ENCODE data around the gene METTL26.
A peak's percentile ranks its signal among the peaks of the same experiment; 100 is the strongest.

Gene METTL26

DNA sequence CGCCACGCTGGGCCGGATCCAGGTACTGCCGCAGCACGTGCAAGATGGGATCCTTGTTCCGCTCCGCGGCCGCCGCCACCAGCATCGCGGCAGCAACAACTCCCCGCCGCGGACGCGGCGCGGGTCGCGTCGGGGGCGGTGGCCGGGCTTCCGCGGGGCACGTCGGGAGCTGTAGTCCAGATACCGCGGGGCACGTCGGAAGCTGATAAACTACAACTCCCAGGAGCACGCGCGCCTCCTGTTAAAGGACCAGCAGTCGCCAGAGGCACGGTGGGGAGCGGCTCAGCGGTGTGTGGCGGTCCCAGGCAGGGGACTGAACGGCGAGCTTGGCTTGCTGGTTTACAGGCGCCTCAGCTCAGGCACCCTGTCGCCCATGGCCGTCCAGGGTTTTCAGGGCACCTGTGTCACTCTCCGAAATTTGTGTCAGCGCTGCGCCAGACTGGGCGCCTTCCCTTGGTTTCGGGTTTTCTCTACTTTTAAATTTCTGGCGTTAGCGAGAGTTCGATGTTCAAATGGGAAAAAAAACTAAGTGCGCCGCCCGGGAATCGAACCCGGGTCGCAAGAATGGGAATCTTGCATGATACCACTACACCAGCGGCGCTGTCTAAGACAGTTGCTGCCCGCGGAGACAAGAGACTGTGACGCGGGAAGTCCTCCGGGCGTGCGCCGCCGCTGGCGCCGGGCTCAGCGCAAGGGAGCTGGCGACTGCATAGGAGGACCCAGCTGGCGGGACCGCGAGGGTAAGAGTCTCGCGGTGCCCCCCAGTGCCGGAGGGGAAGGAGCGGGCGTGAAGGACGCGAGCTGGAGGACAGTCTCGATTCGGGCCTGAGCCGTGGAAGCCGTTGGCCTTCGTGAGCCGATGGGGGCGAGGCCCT, at the start of gene METTL26:
Gene METTL26, minus strand, starts transcription at position 100 of the 875 bp plus-strand sequence. Its CDS starts 15 bp downstream, at position 85.
- DNase-seq (ENCODE audit: low read depth): peak; percentile 89

DNA sequence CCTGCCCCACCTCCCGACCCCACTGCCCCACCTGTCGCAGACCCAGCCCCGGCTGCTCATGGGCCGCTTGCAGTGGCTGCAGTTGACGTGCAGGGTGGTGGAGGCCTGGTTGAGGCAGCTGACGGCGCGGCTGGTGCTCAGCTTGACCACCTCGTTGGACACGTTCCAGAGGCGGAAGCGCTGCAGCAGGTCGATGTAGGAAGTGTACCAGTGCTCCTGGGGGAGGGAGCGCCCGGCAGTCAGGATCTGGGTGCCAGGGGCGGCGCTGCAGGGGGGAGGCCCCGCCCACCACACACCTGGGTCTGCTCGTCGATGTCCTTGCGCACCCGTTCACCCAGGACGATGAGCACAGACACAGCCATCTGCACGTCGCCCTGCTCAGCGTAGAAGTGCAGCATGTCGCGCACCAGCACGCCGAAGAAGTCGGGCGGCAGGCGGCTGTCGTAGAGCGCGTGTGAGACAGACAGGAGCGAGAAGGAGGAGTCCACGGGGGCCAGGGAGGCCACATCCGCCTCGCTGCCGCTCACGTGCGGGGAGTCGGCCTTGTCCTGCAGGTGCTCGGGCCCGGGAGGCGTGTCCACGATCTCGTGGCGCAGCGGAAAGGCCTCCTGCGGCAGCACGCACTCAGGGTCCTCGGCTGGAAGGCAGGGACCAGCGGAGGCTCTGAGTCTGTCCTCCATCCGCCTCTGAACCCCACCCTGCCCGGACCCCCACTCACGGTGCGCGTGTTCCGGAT, 49.0 kb upstream of the METTL26 start:
- DNase-seq (ENCODE audit: low read depth): no peak

DNA sequence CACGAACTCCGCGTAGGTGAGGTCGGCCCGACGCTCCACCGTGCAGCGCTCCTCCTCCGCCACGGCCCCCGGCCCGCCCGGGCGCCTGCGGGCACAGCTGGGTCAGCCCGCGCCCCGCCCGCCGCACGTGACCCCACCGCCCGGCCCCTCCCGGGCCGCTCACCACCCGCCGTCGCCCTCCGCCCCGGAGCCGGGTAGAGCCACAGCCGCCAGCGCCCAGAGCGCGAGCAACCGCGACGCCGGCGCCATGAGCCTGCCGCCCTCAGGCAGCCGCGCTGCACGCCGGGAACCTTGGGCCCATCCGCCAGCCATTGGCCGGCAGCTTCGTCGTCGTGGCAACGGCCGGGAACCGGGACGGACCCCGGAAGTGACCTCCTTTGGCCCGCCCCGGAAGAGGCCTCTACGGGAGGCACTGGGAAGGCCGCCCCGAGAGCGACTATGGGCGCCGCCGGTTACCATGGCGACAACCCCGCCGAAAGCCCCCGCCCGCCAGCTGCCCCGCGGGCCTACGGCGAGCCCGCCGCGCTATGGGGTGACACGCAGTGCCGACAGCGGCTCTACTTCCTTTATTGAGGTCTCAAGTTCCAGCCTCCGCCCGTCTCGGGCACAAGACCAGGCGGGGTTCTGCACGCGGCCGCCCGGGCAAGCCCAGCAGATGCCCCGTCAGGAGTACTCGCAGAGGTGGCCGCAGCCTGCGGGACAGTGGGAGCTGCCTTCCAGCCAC, 48.1 kb upstream of the METTL26 start, which contains the start of gene JMJD8:
Gene JMJD8, minus strand, starts transcription at position 264 of the 724 bp plus-strand sequence. Its CDS starts 15 bp downstream, at position 249.
- peak; percentile 95 for DNase-seq (ENCODE audit: low read depth)

DNA sequence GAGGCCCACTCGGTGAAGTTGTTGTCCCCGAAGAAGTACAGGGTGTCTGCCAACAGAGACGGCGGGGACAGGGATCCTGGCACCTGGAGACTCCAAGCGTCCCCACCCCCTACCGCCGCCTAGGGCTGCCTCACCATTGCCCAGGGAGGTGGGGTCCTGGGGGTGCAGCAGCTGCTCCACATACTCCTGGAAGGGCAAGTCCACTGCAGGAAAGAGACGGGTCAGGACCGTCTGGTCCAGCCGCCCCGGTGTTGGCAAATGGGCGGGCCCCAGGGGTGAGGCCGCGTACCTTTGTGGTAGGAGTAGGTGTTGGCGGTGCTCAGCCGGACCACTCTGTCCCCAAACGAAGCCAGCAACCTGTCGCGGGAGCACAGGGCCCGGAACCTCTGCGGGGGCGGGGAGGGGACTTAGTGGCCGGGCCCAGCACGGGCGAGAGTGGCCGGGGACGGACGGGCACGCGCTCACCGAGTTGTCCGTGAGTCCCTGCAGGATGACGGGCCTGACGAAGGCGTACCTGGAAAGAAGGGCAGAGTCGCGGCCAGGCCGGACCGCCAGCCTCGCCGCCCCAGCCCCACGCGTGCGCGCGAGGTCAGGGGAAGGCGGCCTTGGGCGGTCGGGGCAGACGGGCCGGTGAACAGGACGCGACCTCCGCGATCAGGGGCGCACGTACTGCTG, 47.4 kb upstream of the METTL26 start:
- DNase-seq (ENCODE audit: low read depth): no peak

DNA sequence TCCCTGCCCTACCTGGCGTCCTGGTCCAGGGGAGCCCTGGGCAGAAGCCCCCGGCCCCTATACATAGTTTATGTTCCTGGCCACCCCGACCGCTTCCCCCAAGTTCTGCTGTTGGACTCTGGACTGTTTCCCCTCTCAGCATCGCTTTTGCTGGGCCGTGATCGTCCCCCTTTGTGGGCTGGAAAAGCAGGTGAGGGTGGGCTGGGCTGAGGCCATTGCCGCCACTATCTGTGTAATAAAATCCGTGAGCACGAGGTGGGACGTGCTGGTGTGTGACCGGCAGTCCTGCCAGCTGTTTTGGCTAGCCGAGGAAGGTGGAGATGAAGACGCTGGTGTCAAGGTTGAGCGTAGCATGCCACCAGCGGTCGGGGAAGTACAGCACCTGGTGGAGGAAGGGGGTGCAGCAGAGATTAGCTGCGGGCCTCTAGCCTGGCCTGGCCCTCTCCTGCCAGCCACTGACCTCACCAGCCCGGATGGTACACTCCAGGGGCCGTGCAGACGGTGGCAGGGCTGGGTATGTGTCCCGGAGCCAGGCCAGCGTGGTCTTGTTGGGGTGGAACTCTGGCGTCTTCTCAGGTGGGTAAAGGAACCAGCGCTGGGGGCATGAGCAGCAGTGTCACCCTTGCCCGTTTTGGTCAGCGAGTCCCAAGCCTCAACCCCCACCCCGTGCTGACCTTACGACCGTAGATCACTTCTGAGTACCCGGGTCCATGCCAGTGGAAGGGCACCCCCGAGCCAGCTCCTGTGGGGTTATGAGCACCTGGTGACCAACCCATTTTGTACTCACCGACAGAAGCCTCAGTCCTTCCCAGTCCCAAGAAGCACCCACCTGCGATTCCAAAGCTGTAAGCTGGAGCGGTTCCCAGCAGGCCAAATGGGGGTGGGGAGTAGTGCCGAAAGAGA, 46.6 kb upstream of the METTL26 start:
- DNase-seq (ENCODE audit: low read depth): no peak

DNA sequence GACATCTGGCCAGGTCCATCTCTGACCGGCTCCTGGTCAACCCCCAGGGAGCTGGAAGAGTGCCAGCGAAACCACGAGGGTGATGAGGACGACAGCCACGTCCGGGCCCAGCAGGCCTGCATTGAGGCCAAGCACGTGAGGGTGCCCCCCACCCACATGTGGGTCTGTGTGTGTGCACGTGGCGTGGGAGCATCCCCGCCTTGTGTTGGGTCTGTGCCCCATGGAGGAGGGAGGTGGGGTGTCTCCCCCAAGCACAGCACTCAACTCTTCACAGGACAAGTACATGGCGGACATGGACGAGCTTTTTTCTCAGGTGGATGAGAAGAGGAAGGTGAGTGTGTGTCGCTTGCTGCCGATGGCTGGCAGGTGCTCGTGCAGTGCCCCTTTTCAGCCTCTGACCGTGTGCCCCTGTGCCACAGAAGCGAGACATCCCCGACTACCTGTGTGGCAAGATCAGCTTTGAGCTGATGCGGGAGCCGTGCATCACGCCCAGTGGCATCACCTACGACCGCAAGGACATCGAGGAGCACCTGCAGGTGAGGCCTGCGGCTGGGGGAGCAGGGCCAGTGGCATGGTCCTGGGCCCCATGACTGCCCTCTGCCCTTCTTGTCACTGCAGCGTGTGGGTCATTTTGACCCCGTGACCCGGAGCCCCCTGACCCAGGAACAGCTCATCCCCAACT, 45.8 kb upstream of the METTL26 start:
- DNase-seq (ENCODE audit: low read depth): no peak

DNA sequence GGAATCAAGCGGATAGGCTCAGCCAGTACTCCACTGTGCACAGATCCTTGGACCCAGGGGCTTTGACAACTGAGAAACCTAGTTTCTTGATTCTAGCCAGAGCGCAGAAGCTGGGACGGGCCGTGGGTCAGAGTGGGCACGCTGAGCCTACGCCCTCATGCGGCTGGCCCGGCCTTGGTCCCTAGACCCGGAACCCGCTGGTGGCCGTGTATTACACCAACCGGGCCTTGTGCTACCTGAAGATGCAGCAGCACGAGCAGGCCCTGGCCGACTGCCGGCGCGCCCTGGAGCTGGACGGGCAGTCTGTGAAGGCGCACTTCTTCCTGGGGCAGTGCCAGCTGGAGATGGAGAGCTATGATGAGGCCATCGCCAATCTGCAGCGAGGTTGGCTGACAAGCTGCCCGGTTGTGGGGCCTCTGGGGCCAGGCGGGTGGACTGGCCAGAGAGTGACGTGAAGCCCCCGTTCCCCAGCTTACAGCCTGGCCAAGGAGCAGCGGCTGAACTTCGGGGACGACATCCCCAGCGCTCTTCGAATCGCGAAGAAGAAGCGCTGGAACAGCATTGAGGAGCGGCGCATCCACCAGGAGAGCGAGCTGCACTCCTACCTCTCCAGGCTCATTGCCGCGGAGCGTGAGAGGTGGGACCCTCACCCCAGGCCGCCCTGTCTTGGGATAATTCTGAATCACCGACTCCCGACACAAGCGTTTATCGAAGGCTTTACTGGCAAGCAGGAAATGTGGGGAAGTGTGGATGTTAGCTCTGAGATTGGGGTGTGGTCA, 45.1 kb upstream of the METTL26 start:
- no peak for DNase-seq (ENCODE audit: low read depth)

DNA sequence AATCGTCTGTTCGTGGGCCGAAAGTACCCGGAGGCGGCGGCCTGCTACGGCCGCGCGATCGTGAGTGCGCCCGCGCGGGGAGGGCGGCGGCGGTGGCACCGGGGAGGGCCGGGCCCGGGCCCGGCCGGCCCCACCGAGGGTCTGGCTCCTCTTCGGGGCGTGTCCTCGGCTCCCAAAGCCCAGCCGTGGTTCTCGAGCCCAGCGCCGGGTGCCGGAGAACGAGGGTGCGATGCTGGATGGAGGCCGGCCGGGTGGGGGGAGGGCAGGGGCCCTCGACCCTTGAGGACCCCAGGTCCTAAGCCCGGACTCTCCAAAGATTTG, 44.5 kb upstream of the METTL26 start:
- DNase-seq (ENCODE audit: low read depth): no peak

DNA sequence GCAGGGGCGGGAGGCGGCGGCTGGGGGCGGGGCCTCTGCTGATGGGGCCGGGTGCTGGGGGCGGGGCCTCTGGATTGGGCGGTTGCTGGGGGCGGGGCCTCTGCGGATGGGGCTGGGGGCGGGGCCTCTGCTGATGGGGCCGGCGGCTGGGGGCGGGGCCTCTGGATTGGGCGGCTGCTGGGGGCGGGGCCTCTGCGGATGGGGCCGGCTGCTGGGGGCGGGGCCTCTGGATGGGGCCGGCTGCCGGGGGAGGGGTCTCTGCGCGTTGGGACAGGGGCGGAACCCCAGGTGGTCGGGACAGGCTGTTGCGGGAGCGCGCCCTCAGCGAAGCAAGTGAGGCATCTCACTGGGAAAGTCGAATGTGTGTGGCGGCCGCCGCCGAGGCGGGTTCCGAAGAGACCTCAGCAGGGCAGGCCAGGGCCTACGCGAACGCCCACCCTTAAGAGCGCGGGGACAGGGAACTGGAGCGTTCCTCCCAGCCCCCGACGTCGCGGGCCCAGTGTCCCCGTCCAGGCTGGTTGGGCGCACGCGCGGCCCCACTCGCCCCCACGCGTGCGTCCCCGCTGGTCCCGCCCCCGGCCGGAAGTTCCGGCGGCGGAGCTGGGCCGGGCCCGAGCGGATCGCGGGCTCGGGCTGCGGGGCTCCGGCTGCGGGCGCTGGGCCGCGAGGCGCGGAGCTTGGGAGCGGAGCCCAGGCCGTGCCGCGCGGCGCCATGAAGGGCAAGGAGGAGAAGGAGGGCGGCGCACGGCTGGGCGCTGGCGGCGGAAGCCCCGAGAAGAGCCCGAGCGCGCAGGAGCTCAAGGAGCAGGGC, 43.9 kb upstream of the METTL26 start, which contains the start of gene STUB1:
Gene STUB1, plus strand, starts transcription at position 597 of the 811 bp plus-strand sequence. Its CDS starts 116 bp downstream, at position 713.
- peak; percentile 82 for DNase-seq (ENCODE audit: low read depth)

DNA sequence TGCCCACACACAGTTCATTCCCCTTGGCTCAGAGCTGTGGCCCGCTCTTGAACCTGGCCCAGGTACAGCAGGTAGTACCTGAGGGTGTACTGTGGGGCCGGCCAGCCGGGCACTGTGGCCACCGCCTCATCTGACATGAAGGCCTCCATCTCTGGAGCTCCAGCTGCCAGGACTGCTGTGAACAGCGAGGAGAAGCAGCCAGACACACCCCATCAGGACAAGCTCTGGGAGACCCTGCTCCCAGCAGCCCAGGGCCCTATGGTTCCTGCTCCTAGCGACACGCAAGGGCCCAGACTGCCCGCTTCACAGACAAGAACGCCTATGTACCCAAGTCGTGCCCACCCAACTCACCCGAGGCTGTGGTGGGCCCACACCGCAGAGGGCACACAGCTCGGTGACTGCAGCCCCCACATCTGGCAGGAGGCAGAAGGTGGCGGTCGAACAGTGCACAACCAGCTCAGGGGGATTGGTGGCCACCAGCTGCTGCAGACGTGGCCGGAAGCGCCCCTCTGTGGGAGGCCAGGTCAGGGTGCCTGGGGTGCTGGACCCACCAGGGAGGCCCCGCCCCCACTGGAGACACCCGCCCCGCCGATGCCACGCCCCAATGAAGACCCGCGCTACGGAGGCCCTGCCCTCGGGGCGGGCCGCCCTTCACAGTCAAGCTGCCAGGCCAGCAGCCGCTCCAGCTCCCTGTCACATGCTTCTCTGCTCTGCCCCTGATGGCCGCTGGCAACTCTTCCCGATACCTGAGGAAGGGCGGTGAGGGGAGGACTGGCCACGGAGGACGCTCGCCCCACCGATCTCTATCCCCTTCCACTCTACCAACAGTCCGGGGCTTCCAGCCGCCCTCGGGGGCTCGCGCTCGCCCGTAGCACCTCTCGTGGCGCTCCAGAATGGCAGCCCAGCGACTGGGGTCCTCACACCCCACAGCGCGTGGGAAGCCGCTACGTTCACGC, 43.0 kb upstream of the METTL26 start:
- DNase-seq (ENCODE audit: low read depth): peak; percentile 35

DNA sequence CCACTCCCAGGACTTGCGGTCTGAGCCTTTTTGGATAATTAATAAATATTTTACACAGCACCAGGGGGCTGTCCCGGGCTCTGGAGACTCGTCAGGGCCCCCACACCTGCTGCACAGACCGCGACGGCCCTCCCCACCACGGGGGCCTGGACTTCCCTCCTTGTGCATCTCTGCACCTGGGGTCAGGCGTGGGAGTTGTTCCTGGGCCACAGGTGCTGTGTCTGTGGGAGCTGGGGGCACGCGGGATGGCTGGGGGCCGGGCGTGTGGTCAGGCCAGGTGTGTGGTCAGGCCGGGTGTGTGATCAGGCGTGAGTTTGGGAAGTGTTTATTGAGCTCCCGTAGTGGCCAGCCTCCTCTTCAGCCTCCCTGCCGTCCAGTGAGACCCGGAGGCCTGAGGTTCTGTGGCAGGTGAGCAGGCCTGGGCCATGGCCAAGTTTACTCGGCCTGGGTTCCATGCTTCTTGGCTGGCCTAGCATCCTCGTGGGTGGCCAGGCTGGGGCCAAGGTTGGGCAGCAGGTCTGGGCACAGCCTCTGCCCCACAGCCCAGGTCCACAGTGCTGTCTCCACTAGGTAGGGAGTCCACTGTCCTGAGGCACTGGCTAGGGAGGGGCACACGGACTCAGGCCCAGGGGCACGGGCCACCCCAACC, 42.2 kb upstream of the METTL26 start:
- DNase-seq (ENCODE audit: low read depth): no peak

DNA sequence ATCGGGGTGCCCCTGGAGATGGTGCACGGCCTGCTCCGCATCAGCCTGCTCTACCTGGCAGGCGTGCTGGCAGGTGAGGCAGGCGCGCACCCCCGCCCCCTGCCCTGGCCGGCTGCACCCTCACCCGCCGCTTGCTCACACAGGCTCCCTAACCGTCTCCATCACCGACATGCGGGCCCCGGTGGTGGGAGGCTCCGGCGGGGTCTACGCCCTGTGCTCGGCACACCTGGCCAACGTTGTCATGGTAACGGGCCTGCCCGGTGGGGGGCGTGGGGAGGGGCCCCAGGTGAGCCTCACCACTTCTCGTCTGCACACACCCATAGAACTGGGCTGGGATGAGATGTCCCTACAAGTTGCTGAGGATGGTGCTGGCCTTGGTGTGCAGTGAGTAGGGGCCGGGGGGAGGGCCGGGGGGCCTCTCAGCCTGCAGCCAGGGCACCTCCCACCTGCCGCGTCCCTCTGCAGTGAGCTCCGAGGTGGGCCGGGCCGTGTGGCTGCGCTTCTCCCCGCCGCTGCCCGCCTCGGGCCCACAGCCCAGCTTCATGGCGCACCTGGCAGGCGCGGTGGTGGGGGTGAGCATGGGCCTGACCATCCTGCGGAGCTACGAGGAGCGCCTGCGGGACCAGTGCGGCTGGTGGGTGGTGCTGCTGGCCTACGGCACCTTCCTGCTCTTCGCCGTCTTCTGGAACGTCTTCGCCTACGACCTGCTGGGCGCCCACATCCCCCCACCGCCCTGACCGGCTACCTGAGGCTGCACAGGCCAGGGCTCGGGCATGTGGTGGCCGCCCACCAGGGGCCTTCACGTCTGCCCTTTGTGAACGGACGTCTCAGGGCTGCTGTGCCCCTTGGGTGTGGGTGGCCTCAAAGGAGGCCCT, 41.4 kb upstream of the METTL26 start:
- DNase-seq (ENCODE audit: low read depth): no peak

DNA sequence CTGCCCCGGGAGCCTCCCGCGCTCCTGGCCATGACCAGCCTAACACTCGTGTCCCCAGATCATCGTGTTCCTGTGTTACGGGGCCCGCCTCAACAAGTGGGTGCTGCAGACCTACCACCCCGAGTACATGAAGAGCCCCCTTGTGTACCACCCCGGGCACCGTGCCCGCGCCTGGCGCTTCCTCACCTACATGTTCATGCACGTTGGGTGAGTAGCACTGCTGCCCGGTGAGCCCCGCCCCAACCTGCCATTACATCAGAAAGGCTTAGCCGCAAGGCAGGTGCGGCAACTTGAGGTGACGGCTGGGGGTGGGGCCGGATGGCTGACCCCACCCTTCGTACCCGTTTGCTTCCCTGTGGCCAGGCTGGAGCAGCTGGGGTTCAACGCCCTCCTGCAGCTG, 40.8 kb upstream of the METTL26 start:
- no peak for DNase-seq (ENCODE audit: low read depth)

DNA sequence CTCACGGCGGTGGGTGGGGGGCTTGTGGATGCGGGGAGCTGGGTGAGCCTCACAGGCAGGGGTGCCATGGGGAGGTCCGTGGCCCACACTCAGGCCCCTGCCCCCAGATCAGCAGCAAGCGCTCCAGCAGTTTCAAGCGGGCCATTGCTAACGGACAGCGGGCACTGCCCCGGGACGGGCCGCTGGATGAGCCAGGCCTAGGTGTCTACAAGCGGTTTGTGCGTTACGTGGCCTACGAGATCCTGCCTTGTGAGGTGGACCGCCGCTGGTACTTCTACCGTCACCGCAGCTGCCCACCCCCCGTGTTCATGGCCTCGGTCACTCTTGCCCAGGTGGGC, 40.4 kb upstream of the METTL26 start:
- DNase-seq (ENCODE audit: low read depth): no peak

DNA sequence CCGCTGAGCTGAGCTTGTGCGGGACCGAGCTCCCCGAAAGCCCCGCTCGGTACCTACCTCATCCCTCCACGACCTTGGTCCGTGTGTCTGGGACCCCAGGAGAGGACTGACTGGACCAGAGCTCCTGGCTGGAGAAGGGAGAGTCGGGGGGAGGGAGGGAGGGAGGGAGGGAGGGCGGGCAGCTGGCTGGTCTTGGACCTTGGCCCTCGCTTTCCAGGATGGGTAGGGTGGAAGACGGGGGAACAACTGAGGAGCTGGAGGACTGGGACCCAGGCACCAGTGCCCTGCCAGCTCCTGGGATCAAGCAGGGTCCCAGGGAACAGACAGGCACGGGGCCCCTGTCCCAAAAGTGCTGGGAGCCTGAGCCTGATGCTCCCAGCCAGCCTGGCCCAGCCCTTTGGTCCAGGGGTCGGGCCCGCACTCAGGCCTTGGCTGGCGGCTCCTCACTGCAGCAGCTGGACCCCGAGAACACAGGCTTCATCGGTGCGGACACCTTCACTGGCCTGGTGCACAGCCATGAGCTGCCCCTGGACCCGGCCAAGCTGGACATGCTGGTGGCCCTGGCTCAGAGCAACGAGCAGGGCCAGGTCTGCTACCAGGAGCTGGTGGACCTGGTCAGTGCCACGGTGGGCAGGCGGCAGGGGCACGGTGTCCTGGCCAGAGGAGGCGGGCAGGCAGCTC, 39.9 kb upstream of the METTL26 start:
- DNase-seq (ENCODE audit: low read depth): no peak
